GM18951 (cell line): ENCODE measurements around the gene RERE.
"Not testable (repeated sequence)": the region's sequence is repeated elsewhere in the genome, so short reads cannot be mapped to it uniquely, and the experiment has no call there.

Experiments used
- POLR2A ChIP-seq: IDR thresholded peaks from 4 replicates; pipeline ENCODE4 v1.6.1; 2011; ENCODE audit warnings: mild to moderate bottlenecking; ENCODE audit not compliant: insufficient read length, insufficient read depth; ENCODE audit errors: extremely low read depth
- in situ Hi-C: fragments of 300-500 bp; cut with MboI; formaldehyde crosslinking; loops from one replicate; pipeline ENCODE4 v1.12.0; 2022; ENCODE audit warnings: low sequenced_read_pairs, mixed read lengths, inconsistent platforms; ENCODE audit not compliant: unreplicated experiment

Gene RERE

DNA sequence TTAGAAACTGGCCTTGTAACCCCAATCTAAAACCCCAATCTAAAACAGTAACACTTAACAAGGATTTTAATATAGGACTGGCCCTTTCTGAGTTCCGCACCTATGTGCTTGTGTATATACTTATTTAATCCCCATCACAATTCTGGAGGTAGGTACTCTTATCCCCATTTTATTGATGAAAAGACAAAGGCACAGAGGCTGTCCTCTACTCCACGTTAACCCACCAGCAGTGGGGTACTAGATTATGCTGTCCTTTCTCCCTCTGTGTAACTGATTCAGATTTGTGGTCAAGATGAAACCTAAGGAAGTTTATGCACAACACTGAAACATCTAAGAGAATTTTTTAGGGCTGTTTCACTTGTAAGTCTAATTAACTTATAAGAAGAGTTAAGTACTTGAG lies 175.3 kb downstream of the RERE start:
- no peak for TF ChIP-seq POLR2A
- in situ Hi-C loops = no loop called here

DNA sequence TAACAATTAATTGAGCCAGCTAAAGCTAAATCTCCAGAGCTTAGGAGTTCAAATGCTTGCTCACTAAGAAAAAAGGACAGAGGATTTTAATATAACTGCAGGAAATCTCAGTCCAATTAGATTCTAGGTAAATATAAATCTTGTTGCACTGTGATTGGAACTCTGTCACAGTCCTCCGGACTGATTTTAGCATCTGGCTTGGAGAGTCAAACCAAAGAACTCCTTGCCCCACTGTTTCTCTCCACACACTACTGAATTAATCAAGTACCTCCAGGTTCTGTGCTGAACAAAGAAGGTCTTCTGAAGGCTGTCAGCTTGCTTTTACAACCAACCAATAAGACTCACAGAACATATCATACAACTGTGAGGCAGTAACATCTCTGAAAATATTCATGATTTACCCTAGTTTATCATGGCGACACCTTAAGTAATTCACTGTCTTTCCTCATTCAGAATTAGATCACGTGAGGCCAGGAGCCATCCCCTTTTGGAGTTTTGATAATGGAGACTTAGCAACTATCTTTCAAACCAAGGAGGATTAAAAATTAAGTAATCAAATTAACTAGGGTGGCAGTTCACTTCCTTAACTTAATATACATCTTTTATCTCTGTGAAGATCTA lies 176.0 kb downstream of the RERE start:
- in situ Hi-C loops = no loop called here

DNA sequence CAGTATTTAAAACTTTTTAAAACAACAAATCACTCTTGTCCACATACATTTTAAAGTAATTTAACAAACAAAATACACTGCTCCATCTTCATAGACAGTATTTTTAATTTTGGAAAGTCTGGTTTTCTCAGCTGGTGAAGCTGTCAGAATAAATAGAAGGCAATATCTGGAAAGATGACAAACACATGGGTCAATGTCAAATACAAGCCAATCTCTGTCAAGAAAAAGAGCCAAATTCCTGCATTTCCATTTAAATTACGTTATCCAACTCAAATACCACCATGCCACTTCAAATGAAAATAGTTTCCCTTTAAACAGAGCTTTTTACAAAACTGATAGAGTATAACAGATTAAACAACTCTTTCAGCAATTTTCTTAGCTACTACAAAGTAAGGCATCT lies 176.5 kb downstream of the RERE start:
- TF ChIP-seq POLR2A = no peak
- in situ Hi-C loops = no loop called here

More for the DNA sequence above, 176.0 kb downstream of the RERE start:
- no peak for TF ChIP-seq POLR2A

DNA sequence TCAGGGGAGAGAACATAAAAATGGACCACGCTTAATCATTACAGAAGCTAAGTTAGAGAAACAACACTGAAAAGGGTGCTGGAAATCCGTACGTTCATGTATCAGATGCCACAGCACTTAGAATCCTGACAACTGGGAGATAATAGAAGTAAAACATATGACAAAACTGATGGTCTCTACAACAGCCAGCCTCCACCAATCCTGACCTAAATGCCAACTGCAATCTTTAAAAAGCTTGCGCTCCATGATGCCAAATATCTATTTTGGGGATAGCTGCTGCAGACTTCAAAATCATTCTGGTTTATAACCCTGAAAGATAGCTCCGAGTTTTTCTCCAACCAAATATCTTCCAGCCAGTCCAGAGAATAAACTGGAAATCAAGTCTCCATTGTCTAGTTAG lies 178.3 kb downstream of the RERE start:
- in situ Hi-C loops = no loop called here
- TF ChIP-seq POLR2A = no peak

DNA sequence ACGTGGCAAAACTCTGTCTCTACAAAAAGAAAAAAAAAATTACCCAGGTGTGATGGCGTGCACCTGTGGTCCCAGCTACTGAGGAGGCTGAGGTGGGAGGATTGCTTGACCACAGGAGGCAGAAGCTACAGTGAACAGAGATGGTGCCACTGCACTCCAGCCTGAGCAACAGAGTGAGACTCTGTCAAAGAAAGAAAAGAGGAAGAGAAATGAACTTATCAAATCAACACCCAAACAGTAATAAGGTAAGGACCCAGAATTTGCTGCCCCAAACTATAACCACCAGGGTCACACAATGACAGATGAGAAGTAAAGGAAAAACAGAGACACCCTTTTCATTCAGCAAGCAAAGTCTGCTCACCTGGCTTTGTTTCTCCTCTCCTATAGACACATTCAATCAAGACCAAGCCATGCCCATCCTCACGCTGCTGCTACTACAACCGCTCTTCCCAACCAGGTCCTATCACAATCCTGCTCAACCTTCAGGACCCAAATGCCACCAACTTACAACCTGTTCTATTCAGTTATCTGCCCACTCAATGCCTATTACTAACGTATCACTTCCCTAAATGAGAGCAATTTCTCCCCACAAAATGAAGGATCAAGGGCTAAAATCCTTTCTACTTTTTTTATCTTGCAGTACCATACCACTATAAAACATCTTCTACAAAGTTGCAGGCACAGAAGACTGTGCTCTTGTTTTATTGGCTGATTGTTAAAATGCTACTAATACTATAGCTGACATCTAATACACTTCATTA lies 183.5 kb downstream of the RERE start:
- no peak for TF ChIP-seq POLR2A
- in situ Hi-C loops = no loop called here

DNA sequence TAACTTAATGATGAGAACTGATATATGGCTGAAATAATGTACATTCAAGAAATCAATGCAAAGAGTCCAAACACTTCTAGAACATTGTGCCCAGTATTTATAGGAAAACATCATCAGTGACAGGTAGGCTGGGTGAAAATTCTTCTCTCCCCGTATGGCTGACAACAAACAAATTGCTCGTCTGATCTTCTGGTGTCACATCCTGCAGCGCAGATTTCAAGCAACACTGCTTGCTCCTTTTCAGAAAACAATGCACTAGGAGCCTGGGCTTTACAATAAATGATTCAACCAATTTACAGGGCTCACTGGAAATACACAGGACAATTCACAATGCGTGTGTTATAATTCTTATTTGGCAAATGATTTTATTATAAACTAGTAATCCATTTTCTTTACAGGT lies 185.3 kb downstream of the RERE start:
- no peak for TF ChIP-seq POLR2A
- in situ Hi-C loops = no loop called here

DNA sequence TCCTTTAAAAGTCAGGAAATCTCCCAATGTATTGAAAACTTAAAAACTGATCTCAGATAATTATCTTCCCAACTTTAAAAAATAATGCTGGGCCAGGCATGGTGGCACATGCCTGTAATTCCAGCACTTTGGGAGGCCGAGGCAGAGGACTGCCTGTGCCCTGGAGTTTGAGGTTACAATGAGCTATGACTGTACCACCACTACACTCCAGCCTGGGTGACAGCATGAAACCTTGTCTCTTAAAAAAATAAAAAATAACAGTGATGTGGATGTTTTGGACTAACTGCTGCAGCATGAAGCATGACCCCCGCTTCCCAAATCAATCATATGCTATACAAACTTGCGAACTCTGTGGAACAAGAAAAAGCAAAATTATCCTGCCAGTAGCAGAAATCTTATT lies 186.3 kb downstream of the RERE start:
- in situ Hi-C loops = no loop called here
- no peak for TF ChIP-seq POLR2A

DNA sequence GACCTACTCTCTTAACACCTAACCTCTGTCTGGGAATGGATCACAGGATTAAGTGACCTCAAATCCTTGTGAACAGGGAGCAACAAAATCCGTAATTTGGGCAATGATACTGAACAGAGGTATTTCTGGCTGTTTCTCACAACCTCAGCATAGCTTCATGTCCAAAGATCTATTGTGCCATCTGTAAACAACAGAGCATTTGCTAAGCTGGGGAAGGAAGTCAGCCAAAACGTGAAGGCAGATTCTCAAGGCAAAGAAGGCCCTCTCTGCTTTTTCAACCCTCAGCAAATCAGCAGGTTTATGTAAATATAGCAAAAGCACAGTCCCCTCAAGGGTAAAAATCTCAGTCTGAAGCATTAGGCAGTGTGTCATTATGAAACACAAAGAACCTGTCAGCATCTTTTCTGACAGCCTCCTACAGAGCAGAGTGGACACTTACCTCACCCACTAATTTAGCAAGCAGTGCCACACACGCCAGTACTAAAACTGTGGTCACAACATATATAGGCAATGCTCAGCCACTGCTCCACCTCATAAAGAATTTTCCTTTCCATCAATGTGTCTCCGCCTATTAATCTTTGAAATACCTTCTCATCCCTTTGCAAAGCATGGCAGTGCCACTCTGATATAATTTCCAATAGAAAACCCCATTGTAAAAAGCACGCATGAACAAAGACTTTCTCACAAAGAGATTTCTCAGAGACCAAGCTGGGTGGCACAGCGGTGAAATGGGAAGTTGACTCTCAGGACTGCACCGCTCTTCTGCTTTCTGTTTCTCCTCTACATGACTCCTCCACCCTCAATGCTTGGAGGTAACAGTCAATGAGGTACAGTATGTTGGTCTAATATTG lies 188.0 kb downstream of the RERE start:
- TF ChIP-seq POLR2A = peak; percentile 35
- in situ Hi-C loops = no loop called here

DNA sequence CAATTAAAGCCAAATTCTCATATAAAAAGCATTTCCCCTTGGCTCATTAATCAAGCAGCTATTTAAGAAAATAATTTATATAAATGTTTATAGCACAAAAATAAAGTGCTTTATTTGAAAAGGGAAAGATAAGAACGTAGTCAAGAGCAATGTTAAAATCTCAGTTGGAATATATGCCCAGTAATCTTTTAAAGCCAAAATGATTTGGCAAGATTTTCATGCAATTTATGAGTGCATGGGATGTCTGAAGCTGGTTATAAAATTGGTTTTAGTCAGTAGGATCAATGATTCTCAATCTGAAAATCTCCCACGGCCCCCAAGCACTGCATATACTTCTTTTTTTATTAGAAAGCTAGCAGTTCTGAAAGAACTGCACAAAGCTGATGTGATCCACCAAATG lies 188.8 kb downstream of the RERE start:
- no peak for TF ChIP-seq POLR2A
- in situ Hi-C loops = no loop called here

DNA sequence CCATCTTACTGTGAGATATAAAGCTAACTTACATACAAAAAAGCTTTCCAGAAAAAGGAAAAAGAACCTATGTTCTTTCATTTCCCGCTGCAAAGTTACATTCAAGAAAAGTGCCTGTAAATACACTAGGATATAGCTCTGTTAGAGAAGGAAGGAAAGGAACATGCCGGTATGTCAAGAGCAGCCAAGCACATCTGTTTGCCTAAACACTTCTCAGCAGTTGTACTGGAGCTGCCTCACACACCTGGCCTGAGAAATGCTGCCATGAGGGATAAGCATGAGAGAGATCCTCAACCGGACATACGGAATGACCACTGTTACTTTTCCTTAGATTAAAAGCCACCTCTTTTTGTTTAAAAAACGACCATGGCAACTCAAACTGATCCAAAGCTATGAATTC lies 189.7 kb downstream of the RERE start:
- in situ Hi-C loops = no loop called here
- no peak for TF ChIP-seq POLR2A

DNA sequence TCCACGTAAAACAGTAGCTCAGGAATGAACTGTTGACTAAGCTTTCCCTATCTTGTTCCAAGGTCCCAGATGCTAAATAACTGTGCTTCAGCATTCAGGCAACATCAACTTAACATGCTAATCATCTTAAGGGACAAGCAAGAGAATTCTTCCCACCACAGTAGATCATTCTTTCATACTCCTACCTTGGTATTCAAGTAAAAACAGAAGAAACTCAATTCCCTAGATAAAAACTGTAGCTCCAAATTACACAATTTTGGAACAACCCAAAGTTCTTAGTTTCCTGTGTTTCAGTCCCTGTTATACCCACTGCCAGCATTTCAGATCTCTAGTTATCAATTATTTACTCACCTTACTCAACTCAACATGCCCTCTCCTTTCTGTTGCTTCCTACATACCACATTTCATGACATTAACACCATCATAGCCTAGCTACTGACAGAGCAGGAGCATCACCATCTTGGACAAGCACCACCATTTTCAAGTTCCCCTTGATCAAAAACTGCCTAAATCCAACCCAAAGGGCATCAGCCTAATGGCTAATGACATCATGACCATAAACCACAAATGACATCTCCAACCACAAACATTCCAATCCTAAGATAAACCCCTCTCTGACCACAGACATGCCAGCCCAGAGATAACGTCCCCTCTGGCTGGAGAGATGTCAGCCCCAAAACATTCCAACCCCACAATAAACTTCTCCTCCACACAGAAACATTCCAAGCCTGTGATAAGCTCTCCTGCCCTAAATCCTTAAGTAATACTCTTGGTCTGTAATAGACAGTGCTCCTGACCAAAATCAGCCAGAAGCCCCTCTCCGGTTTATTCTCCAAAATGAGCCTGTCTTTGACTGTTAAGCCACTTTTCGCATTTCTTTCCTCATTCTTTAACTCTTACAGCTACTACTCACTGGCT lies 191.2 kb downstream of the RERE start:
- TF ChIP-seq POLR2A = no peak
- in situ Hi-C loops = no loop called here

DNA sequence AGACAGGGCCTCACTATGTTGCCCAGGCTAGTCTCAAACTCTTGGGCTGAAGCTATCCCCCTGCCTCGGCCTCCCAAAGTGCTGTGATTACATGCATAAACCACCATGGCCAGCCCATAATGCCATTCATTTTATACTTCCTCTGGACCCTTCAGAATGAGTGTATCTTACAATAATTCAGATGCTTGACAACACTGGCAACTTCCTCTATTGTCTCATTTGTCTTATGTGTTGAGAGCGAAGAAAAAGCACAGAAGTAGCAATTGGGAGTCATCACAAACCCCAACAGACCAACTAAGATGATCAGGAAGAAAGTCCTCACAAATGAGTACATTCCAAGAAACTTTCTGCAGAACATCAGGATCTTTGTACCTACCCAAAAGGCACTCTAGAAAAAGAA lies 191.9 kb downstream of the RERE start:
- TF ChIP-seq POLR2A = no peak
- in situ Hi-C loops = no loop called here

DNA sequence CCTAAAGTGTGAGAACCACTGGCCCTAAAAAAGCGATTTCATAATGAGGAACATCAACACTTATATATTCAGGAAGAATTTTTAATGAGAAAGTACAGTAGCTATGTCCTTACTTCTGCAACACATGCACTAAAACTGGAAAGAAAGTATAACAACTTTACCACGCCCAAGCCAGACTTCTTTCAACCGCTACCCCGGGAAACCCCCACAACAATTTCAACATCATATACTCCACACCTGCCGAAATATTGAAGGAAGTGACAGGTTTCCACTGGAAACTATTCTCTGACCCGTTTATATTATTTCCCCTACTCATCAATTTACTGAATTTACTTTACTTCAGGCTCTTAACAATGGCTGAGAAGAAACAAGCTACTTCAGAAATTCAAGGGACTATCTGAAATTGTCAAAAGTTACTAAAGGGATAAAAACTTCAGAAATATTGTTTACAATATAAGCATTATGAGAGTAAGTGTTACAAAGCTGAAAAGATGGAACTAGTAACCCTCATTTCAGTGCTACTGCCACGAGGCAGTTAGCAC lies 193.7 kb downstream of the RERE start:
- in situ Hi-C loops = not testable (repeated sequence)

DNA sequence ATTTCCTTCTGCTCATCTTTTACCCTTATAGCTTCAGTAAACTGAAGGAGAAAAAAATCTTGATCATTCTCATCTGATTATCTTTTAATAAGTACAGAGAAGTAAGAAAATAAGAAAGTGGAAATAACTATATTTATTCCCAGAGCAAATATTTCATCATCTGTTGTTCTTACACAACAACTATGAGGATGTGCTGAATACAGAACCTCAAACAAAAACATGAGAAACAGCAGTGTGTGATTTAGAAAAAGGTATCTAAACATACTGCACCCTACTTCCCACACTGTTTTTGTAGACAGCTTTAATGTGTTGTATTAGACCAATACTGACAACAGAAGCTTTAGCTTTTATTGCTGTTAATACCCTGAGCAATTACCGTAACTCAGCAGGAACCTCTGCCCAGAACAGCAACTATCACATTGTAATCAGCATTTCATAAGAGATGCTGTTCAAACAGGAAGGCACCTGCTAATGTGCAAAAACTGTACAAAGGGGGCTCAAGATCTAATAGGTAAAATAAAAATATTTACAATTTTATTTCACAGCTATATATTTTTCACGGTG lies 195.6 kb downstream of the RERE start:
- in situ Hi-C loops = not testable (repeated sequence)

DNA sequence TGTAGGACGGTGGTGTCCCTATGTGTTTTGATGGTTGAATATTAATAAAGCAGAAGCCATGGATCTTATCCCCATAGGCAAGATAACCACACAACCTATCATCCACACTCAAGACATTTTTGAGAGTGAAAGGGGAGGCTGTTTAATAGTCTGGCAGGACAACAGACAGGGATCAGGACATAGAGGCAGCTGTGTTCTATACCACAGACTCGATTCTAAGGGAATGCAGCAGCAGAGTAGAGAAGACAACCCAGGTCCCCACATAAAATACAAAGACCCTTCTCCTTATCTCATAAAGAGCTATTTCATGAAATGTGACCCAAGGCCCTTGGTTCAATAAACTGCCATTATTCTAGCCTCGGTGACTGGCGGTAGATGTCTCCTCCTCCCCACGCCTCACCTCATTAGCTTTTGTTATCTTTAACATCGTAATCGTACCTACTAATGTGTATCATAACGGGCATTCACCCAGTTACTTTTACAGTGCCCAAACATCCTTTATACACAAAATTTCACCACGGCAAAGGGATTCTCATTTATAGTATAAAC lies 196.3 kb downstream of the RERE start:
- in situ Hi-C loops = not testable (repeated sequence)

DNA sequence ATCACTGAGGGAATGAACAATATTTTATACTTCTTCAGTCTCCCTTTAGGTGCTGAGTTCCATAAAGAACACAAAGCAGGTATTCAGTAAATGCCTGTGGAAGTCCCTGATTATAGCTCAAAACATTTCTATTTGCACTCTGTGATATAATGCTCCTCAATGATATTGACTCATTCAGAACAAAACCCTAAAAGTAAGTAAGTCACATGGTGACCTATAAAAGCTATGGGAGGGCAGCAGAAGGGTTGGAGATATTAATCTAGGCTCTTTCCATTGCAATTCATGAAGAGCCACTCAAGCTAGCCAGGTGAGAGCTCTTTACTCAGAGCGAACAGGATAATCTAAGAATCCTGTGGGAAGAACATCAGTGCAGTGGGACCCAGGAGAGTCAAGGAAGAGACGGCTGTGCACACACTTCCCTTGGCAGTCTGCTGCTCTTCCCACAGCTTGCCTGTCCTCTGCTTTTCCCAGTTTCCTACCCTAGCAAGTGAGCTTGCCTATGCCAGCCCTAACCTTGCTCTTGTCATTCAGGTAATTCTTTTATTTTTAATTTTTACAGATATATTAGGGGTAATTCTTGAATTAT lies 197.4 kb downstream of the RERE start:
- in situ Hi-C loops = not testable (repeated sequence)

DNA sequence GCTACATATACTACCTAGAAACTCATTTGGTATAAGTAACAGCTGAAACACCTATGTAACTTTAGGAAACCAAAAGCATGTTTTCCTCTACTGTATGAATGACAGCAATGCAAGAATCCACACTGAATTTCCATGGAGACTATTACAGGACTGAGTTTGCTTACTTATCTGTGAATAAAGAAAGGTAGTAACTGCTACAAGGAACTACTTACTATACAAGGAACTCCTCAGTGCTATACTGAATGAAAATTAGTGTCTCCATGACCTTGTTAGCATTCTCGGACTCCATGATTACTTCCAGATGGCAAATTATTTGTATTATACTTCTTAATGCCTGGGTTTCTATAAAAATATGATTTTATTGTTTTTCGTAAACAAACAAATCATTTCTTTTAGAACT lies 198.0 kb downstream of the RERE start:
- in situ Hi-C loops = not testable (repeated sequence)
